Naive thymus-derived CD4-positive, alpha-beta T cell (primary cell): ENCODE measurements around the gene ITLN2. TPM values are rescaled to one million over a fixed set of nuclear protein-coding genes. Genes with fewer than 3 reads are reported as not detected.
A peak's percentile ranks its signal among the peaks of the same experiment; 100 is the strongest.
"Not testable (repeated sequence)": the region's sequence is repeated elsewhere in the genome, so short reads cannot be mapped to it uniquely, and the experiment has no call there.

Experiments
- ATAC-seq: fragments of 150-1000 bp; cut with Tn5 transposase; 2 replicates; pipeline ENCODE4 v1.10.0; 2021; ENCODE audit warnings: mild to moderate bottlenecking, moderate library complexity
- CTCF ChIA-PET: fragments of 350-600 bp; sonication (Branson Sonifier 250); formaldehyde crosslinking; loops from one replicate; lab custom pipeline; 2021; ENCODE audit warnings: antibody characterized with exemption; lab: Charles Lee
- POLR2A ChIA-PET: fragments of 350-600 bp; sonication (Branson Sonifier 250); formaldehyde crosslinking; loops from one replicate; lab custom pipeline; 2021; ENCODE audit warnings: antibody characterized with exemption, inconsistent platforms; lab: Charles Lee
- DNase-seq, 9 donors: peaks; one replicate each; pipeline versions ENCODE4 v3.0.0 to v3.0.0-alpha.2; 2020 to 2022; ENCODE audit warnings: mixed read lengths in 1 of 9
- H3K27ac ChIP-seq: one replicate; pipeline ENCODE4 v1.7.0; 2013; ENCODE audit warnings: mild to moderate bottlenecking, low read depth, low read length, moderate library complexity
- H3K27me3 ChIP-seq, 2 donors: one replicate each; pipeline ENCODE4 v1.7.0; 2013; ENCODE audit warnings: low read length in 2 of 2, mild to moderate bottlenecking in 2 of 2, moderate library complexity in 2 of 2; ENCODE audit not compliant: control insufficient read depth in 2 of 2, insufficient read depth in 2 of 2
- H3K36me3 ChIP-seq, 3 experiments: 1 replicate in 2 of 3; 2 replicates in 1 of 3; pipeline ENCODE4 v1.7.0; 2013; ENCODE audit warnings: low read length in 3 of 3, mild to moderate bottlenecking in 3 of 3, moderate library complexity in 1 of 3; ENCODE audit not compliant: insufficient read depth in 3 of 3, control insufficient read depth in 2 of 3
- H3K4me1 ChIP-seq, 2 donors: one replicate each; pipeline ENCODE4 v1.7.0; 2013; ENCODE audit warnings: low read length in 2 of 2, mild to moderate bottlenecking in 2 of 2, moderate library complexity in 1 of 2; ENCODE audit not compliant: control insufficient read depth in 2 of 2, insufficient read depth in 2 of 2
- H3K4me3 ChIP-seq: 2 replicates; pipeline ENCODE4 v1.7.0; 2013; ENCODE audit warnings: mild to moderate bottlenecking, low read length
- H3K9me3 ChIP-seq, 3 experiments: 1 replicate in 2 of 3; 2 replicates in 1 of 3; pipeline ENCODE4 v1.7.0; 2013; ENCODE audit warnings: low read length in 3 of 3; ENCODE audit not compliant: control insufficient read depth in 2 of 3
- H3K27ac Mint-ChIP-seq, 9 donors: one replicate each; pipeline ENCODE4 v1.8.0; 2020 to 2022; ENCODE audit warnings: mixed read lengths in 9 of 9, mild to moderate bottlenecking in 8 of 9, moderate library complexity in 5 of 9, inconsistent platforms in 2 of 9
- H3K27me3 Mint-ChIP-seq, 5 donors: one replicate each; pipeline ENCODE4 v1.8.0; 2021 to 2022; ENCODE audit warnings: mixed read lengths in 5 of 5, mild to moderate bottlenecking in 1 of 5
- H3K36me3 Mint-ChIP-seq, 5 donors: one replicate each; pipeline ENCODE4 v1.8.0; 2020 to 2022; ENCODE audit warnings: mixed read lengths in 5 of 5, mild to moderate bottlenecking in 3 of 5, inconsistent platforms in 1 of 5
- H3K4me1 Mint-ChIP-seq, 7 donors: one replicate each; pipeline ENCODE4 v1.8.0; 2020 to 2022; ENCODE audit warnings: mixed read lengths in 7 of 7, mild to moderate bottlenecking in 3 of 7, inconsistent platforms in 1 of 7
- H3K4me3 Mint-ChIP-seq, 10 donors: one replicate each; pipeline ENCODE4 v1.8.0; 2020 to 2022; ENCODE audit warnings: mild to moderate bottlenecking in 10 of 10, mixed read lengths in 10 of 10, moderate library complexity in 6 of 10, inconsistent platforms in 2 of 10
- H3K9me3 Mint-ChIP-seq, 11 donors: one replicate each; pipeline ENCODE4 v1.8.0; 2020 to 2022; ENCODE audit warnings: mixed read lengths in 11 of 11, mild to moderate bottlenecking in 4 of 11, inconsistent platforms in 1 of 11, moderate library complexity in 1 of 11
- intact Hi-C, 2 donors: fragments of 100-400 bp; cut with micrococcal nuclease; formaldehyde crosslinking; loops; one replicate each; pipeline ENCODE4 v1.15.1; 2023
- polyA plus RNA-seq, 2 donors: library from polyadenylated mRNA; unstranded; fragments of 300-500 nt; fragmentation: Illumina TruSeq; gene quantifications; one replicate each; pipeline ENCODE4 v1.2.3, GENCODE V29; 2021
- total RNA-seq, 6 experiments: library from RNA in 5 of 6; stranded (reverse) in 5 of 6; gene quantifications; 1 replicate in 5 of 6; 2 replicates in 1 of 6; pipeline ENCODE4 v1.2.3 and lab custom pipeline; 2021 to 2026

ITLN2 gene
- total and polyA plus RNA-seq, 7 experiments from 2014 or later = not detected

- Histone ChIP-seq H3K9me3 (no peaks in the 10 kb centered on the region), H3K4me1 (peaks cover 0 to 16% of the 10 kb centered on the region in 2 donors), H3K27ac (no peak overlapping the region), H3K27me3 (no peaks in the 10 kb centered on the region), H3K4me3 (no peak overlapping the region), H3K36me3 (no peaks in the 10 kb centered on the region)
- H3K36me3 Mint-ChIP-seq = no peaks in the 10 kb centered on the region
- DNase-seq (peak; percentile 53 to 80 (median 71)), ATAC-seq (peak; percentile 92)
- intact Hi-C loops = loop anchor here (1.0 to 10.0 kb wide), 11 partner anchors 67 to 517 kb away; partner anchors contain the start of gene ITLN1 (in 1 of the 2)
- H3K4me1 Mint-ChIP-seq = peaks cover 6 to 21% (median 11%) of the 10 kb centered on the region in 7 donors
- H3K27me3 Mint-ChIP-seq = no peaks in the 10 kb centered on the region
- POLR2A ChIA-PET = interaction anchor here (0.7 to 1.5 kb wide), 6 partner anchors 19 to 228 kb away, joined by 3 to 6 read pairs (median 4); no protein-coding TSS in a partner anchor
- H3K9me3 Mint-ChIP-seq = no peaks in the 10 kb centered on the region
- peak overlapping the region in 2 of 9 donors; percentile 26 to 48 for H3K27ac Mint-ChIP-seq
- H3K4me3 Mint-ChIP-seq = no peak overlapping the region
- CTCF ChIA-PET = interaction anchor here (0.5 to 8.2 kb wide), 28 partner anchors 10 to 548 kb away, joined by 3 to 167 read pairs (median 4); partner anchors contain the start of gene LY9
Observed at GRCh38 chr1:160951443-160952128, 3.0 kb downstream of the ITLN2 start.

GRCh38 chr1:160950657-160951056 lies 4.0 kb downstream of the ITLN2 start:
- CTCF ChIA-PET = interaction anchor here (0.6 to 8.2 kb wide), 12 partner anchors 11 to 270 kb away, joined by 3 to 167 read pairs (median 6); partner anchors contain the start of gene LY9
- no peak overlapping the region for H3K4me3 Mint-ChIP-seq
- peaks cover 6 to 21% (median 11%) of the 10 kb centered on the region in 7 donors for H3K4me1 Mint-ChIP-seq
- Histone ChIP-seq H3K27me3 (no peaks in the 10 kb centered on the region), H3K9me3 (no peaks in the 10 kb centered on the region), H3K4me3 (no peak overlapping the region), H3K4me1 (peaks cover 0 to 16% of the 10 kb centered on the region in 2 donors), H3K27ac (no peak overlapping the region), H3K36me3 (no peaks in the 10 kb centered on the region)
- no peak overlapping the region for H3K27ac Mint-ChIP-seq
- POLR2A ChIA-PET = interaction anchor here (1.0 kb wide), 1 partner anchor 227 kb away, joined by 4 read pairs; no protein-coding TSS in a partner anchor
- H3K9me3 Mint-ChIP-seq = no peaks in the 10 kb centered on the region
- intact Hi-C loops = loop anchor here (1.0 to 10.0 kb wide), 11 partner anchors 66 to 516 kb away; partner anchors contain the start of gene ITLN1 (in 1 of the 2)
- H3K27me3 Mint-ChIP-seq = no peaks in the 10 kb centered on the region
- ATAC-seq (no peak), DNase-seq (no peak)
- H3K36me3 Mint-ChIP-seq = no peaks in the 10 kb centered on the region

GRCh38 chr1:160949881-160950280 lies 4.7 kb downstream of the ITLN2 start:
- POLR2A ChIA-PET = no interaction called here
- Histone ChIP-seq H3K4me1 (peaks cover 0 to 16% of the 10 kb centered on the region in 2 donors), H3K4me3 (no peak overlapping the region), H3K9me3 (no peaks in the 10 kb centered on the region), H3K27me3 (no peaks in the 10 kb centered on the region), H3K27ac (no peak overlapping the region), H3K36me3 (no peaks in the 10 kb centered on the region)
- Mint-ChIP-seq H3K36me3 (no peaks in the 10 kb centered on the region), H3K4me3 (no peak overlapping the region), H3K9me3 (peaks cover 0 to 1% (median 0%) of the 10 kb centered on the region in 11 donors), H3K27ac (no peak overlapping the region), H3K27me3 (peaks cover 0 to 2% (median 0%) of the 10 kb centered on the region in 5 donors), H3K4me1 (peaks cover 6 to 21% (median 11%) of the 10 kb centered on the region in 7 donors)
- DNase-seq (no peak), ATAC-seq (no peak)
- intact Hi-C loops = loop anchor here (2.0 to 10.0 kb wide), 5 partner anchors 65 to 515 kb away; partner anchors contain the start of gene ITLN1 (in 1 of the 2)
- CTCF ChIA-PET = interaction anchor here (1.9 to 8.2 kb wide), 4 partner anchors 113 to 225 kb away, joined by 5 to 167 read pairs (median 38); no protein-coding TSS in a partner anchor

- H3K27me3 ChIP-seq, H3K9me3 Mint-ChIP-seq, POLR2A ChIA-PET, H3K36me3 ChIP-seq, H3K4me3 Mint-ChIP-seq, H3K27me3 Mint-ChIP-seq, H3K9me3 ChIP-seq, DNase-seq, H3K27ac Mint-ChIP-seq, H3K4me3 ChIP-seq, H3K27ac ChIP-seq, H3K36me3 Mint-ChIP-seq, intact Hi-C loops, ATAC-seq: not testable (repeated sequence)
- peaks cover 6 to 20% (median 11%) of the 10 kb centered on the region in 7 donors for H3K4me1 Mint-ChIP-seq
- peaks cover 0 to 13% of the 10 kb centered on the region in 2 donors for H3K4me1 ChIP-seq
- CTCF ChIA-PET = interaction anchor here (8.2 kb wide), 1 partner anchor 112 kb away, joined by 167 read pairs; no protein-coding TSS in a partner anchor
Observed at GRCh38 chr1:160949216-160949880, 5.3 kb downstream of the ITLN2 start.

- H3K4me3 ChIP-seq, POLR2A ChIA-PET, H3K27ac Mint-ChIP-seq, CTCF ChIA-PET, H3K4me1 ChIP-seq, H3K9me3 ChIP-seq, H3K36me3 ChIP-seq, H3K9me3 Mint-ChIP-seq, intact Hi-C loops, H3K27me3 ChIP-seq, H3K36me3 Mint-ChIP-seq, DNase-seq, H3K27ac ChIP-seq, ATAC-seq, H3K27me3 Mint-ChIP-seq, H3K4me3 Mint-ChIP-seq: not testable (repeated sequence)
- peaks cover 2 to 12% (median 6%) of the 10 kb centered on the region in 7 donors for H3K4me1 Mint-ChIP-seq
Observed at GRCh38 chr1:160947174-160947759, 7.3 kb downstream of the ITLN2 start.

- H3K4me1 Mint-ChIP-seq, H3K36me3 Mint-ChIP-seq, H3K4me3 ChIP-seq, CTCF ChIA-PET, H3K9me3 Mint-ChIP-seq, H3K27me3 Mint-ChIP-seq, H3K36me3 ChIP-seq, H3K9me3 ChIP-seq, H3K27ac Mint-ChIP-seq, POLR2A ChIA-PET, H3K4me1 ChIP-seq, intact Hi-C loops, DNase-seq, H3K27me3 ChIP-seq, H3K27ac ChIP-seq, H3K4me3 Mint-ChIP-seq, ATAC-seq: not testable (repeated sequence)
Observed at GRCh38 chr1:160945881-160946280, 8.7 kb downstream of the ITLN2 start.
